ENCODE measurements around the gene MCC.

MCC gene

GRCh38 chr5:113250341-113250953 lies 237.8 kb downstream of the MCC start:
- H3K4me3 ChIP-seq (ENCODE audit: low read depth, low read length): no peak overlapping the region
- TF ChIP-seq CTCF (IDR thresholded peaks at IDR 0.05; ENCODE audit: borderline replicate concordance, insufficient read depth, low read depth, low read length): no peak

GRCh38 chr5:113249206-113249605 lies 239.0 kb downstream of the MCC start:
- no peak for TF ChIP-seq CTCF (IDR thresholded peaks at IDR 0.05; ENCODE audit: borderline replicate concordance, insufficient read depth, low read depth, low read length)
- no peak overlapping the region for H3K4me3 ChIP-seq (ENCODE audit: low read depth, low read length)

- no peak overlapping the region for H3K4me3 ChIP-seq (ENCODE audit: low read depth, low read length)
- no peak for TF ChIP-seq CTCF (IDR thresholded peaks at IDR 0.05; ENCODE audit: borderline replicate concordance, insufficient read depth, low read depth, low read length)
Measured at GRCh38 chr5:113246361-113246870, 241.8 kb downstream of the MCC start.

- H3K4me3 ChIP-seq (ENCODE audit: low read depth, low read length): no peak overlapping the region
- TF ChIP-seq CTCF (IDR thresholded peaks at IDR 0.05; ENCODE audit: borderline replicate concordance, insufficient read depth, low read depth, low read length): no peak
Measured at GRCh38 chr5:113245427-113246225, 242.6 kb downstream of the MCC start.

GRCh38 chr5:113244966-113245365 lies 243.3 kb downstream of the MCC start:
- no peak for TF ChIP-seq CTCF (IDR thresholded peaks at IDR 0.05; ENCODE audit: borderline replicate concordance, insufficient read depth, low read depth, low read length)
- H3K4me3 ChIP-seq (ENCODE audit: low read depth, low read length): no peak overlapping the region

- TF ChIP-seq CTCF (IDR thresholded peaks at IDR 0.05; ENCODE audit: borderline replicate concordance, insufficient read depth, low read depth, low read length): no peak
- no peak overlapping the region for H3K4me3 ChIP-seq (ENCODE audit: low read depth, low read length)
Measured at GRCh38 chr5:113243349-113243664, 244.9 kb downstream of the MCC start.
